Stimulated activated naive CD8-positive, alpha-beta T cell treated with anti-CD3 and anti-CD28 coated beads, Interleukin-15, amount 100 ng/mL, for 72 hours (primary cell): ENCODE results near the gene METAP1D.
A peak's percentile ranks its signal among the peaks of the same experiment; 100 is the strongest.
"Not testable (repeated sequence)": the region's sequence is repeated elsewhere in the genome, so short reads cannot be mapped to it uniquely, and the experiment has no call there.

Source experiments
- ATAC-seq: fragments of 150-1000 bp; cut with Tn5 transposase; 2 replicates; pipeline ENCODE4 v1.10.0; 2021; ENCODE audit warnings: mild to moderate bottlenecking, moderate library complexity
- DNase-seq, 2 donors: peaks; one replicate each; pipeline ENCODE4 v3.0.0; 2021 to 2022
- H3K27ac Mint-ChIP-seq, 2 donors: one replicate each; pipeline ENCODE4 v1.8.0; 2022; ENCODE audit warnings: mild to moderate bottlenecking in 2 of 2, mixed read lengths in 2 of 2, moderate library complexity in 2 of 2
- H3K27me3 Mint-ChIP-seq: one replicate; pipeline ENCODE4 v1.8.0; 2022; ENCODE audit warnings: mixed read lengths
- H3K4me1 Mint-ChIP-seq: one replicate; pipeline ENCODE4 v1.8.0; 2022; ENCODE audit warnings: mild to moderate bottlenecking, mixed read lengths
- H3K4me3 Mint-ChIP-seq, 2 donors: one replicate each; pipeline ENCODE4 v1.8.0; 2022; ENCODE audit warnings: mild to moderate bottlenecking in 2 of 2, mixed read lengths in 2 of 2, moderate library complexity in 1 of 2
- H3K9me3 Mint-ChIP-seq, 2 donors: one replicate each; pipeline ENCODE4 v1.8.0; 2022; ENCODE audit warnings: mixed read lengths in 2 of 2

METAP1D gene

DNA sequence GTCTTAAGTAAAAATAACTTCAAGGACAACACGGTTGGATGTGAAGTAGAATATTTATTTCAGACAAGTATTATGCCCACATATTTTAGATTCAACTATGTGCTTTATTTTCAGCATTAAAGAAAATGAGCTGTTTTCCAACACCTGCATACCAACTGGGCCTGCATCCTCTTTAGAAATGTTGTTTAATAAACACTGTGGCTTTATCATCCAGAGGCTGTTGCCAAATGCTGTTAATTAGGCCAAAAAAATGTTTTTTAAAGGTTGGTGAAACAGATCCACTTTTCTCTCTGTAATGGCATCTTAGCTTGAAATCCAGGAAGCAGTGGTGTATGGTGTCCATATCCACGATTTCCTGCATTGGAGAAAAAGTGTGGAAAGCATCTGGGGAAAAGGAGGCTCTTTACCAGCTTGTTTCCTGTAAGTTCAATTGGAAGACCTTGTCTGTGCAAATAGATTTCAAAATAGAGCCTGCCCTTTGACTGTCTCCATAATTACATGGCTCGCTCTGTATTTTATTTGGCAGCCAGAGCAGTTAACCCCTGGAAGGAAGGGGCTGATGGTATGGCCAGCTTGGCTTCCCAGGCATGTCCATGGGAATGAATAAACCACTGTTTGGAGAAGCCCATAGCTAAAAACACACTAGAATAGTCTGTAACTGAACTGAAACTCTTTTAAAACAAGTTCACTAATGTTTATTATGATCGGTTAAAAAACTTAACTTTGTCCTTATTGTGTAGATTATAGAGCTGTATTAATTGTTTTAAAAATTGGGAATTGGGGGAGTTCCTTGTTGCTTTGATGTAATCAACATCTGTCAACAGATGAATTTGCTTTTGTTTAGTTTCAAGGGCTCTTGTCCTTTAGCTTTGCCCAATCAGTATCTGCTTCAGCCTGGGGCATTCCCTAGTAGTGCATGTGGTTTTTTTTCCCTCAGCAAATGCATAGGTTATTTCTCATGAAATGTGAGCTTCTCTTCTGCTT is 52.5 kb downstream of the METAP1D start:
- H3K27ac Mint-ChIP-seq: no peak overlapping the region
- no peaks in the 10 kb centered on the region for H3K9me3 Mint-ChIP-seq
- no peak for ATAC-seq
- H3K4me1 Mint-ChIP-seq: no peaks in the 10 kb centered on the region
- no peak overlapping the region for H3K4me3 Mint-ChIP-seq
- H3K27me3 Mint-ChIP-seq: no peaks in the 10 kb centered on the region
- no peak for DNase-seq

DNA sequence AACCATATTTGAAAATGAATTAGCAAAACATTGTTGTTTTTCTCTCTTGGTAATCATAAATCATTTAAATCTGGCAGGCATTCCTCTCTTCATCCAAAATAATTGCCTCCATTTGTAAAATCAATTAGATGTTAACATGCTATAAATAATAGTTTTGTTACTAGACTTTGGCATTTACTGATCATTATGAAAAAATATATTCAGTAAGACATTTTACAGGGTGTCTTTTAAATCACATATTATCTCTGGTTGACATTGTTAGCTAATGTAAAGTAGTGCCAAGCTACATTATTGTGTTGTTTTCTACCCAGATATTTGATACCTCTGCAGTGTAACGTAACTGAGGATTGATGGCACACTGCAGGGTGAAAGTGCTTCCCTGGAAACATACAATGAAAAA is 53.7 kb downstream of the METAP1D start:
- no peak for ATAC-seq
- Mint-ChIP-seq H3K27ac (no peak overlapping the region), H3K27me3 (no peaks in the 10 kb centered on the region), H3K9me3 (no peaks in the 10 kb centered on the region), H3K4me3 (no peak overlapping the region), H3K4me1 (no peaks in the 10 kb centered on the region)
- DNase-seq: no peak

DNA sequence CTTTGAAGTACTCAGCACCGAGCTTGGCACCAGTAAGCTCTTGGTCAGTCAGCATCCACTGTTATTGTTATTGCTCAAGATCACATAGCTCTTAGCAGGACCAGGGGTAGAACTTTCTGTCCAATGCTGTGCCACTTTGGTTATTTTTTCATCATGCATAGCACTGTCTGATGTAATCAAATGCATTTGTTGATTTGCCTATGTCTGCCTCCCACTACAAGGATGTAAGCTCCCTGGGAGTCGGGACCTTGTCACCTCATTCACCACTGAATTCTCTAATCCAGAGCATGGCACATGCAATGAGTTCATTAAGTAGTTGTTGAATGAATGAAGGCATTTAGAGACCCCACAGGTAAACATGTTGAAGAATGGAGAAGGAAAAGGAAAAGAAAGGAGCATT is 56.5 kb downstream of the METAP1D start:
- ATAC-seq: no peak
- Mint-ChIP-seq H3K9me3 (no peaks in the 10 kb centered on the region), H3K4me1 (no peaks in the 10 kb centered on the region), H3K27me3 (no peaks in the 10 kb centered on the region), H3K27ac (no peak overlapping the region), H3K4me3 (no peak overlapping the region)
- no peak for DNase-seq

DNA sequence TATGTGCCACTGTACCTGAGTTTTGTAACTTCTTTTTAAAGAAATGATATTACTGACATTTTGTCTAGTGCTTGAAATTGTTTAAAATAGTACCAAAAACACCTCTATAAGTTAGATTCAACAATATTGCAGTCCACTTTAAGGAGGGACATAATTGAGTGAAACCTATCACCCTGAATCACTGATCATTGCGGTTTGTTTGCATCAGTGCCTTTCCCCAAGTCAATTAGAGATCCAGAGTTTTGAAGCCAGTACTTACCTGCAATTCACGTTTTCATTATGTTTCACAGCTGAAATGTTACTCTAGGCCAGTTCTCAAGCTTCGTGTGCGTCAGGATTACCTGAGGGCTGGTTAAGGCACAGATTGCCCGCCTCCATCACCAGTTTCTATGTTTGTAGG is 58.9 kb downstream of the METAP1D start:
- H3K9me3 Mint-ChIP-seq: no peaks in the 10 kb centered on the region

DNA sequence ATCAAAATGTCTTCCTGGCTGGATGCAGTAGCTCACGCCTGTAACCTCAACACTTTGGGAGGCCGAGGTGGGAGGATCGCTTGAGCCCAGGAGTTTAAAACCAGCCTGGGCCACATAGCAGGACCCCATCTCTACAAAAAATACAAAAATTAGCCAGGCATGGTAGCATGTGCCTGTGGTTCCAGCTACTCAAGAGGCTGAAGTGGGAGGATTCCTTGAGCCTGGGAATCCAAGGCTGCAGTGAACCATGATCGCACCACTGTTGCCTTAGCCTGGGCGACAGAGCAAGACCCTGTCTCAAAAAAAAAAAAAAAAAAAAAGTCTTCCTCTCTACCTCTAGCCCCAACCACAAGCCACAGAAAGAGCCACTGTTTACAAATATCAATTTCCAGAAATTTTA is 60.4 kb downstream of the METAP1D start:
- ATAC-seq, H3K27ac Mint-ChIP-seq, DNase-seq, H3K4me1 Mint-ChIP-seq, H3K27me3 Mint-ChIP-seq, H3K4me3 Mint-ChIP-seq, H3K9me3 Mint-ChIP-seq: not testable (repeated sequence)

More for the DNA sequence above, 58.9 kb downstream of the METAP1D start:
- peak overlapping the region in 1 of 2 donors; percentile 34 for H3K27ac Mint-ChIP-seq
- no peak for ATAC-seq
- no peaks in the 10 kb centered on the region for H3K27me3 Mint-ChIP-seq
- H3K4me3 Mint-ChIP-seq: no peak overlapping the region
- no peak for DNase-seq
- no peaks in the 10 kb centered on the region for H3K4me1 Mint-ChIP-seq

DNA sequence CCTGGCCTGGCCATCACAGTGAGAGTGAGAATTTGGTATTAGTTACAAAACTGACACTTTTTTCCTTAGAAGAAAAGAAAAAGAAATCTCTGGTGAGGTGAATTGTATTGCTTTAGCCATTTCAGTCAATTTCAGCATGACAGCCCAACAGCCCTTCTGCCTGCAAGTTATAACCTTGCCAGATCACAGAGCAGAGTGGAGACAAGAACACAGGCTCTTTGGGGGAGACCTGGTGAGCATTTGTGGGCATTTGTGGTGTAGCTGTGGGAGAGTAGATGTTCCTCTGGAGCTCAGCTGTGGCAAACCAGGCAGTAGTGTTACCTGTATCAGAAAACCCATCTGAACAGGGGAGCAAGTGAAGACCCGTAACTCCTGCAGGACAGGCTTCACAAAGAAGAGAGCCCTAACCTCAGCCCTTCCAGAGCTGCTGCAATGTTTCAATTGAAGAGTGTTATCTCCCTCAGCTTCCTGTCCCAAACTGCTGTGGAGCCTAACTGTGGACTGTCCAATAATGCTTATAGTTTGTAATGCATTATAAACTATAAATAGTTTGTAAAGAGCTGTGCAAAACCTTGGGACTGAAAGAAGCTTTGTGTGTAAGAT is 62.8 kb downstream of the METAP1D start:
- no peaks in the 10 kb centered on the region for H3K9me3 Mint-ChIP-seq
- H3K27ac Mint-ChIP-seq: no peak overlapping the region
- no peaks in the 10 kb centered on the region for H3K27me3 Mint-ChIP-seq
- H3K4me3 Mint-ChIP-seq: no peak overlapping the region
- ATAC-seq (no peak), DNase-seq (no peak)
- no peaks in the 10 kb centered on the region for H3K4me1 Mint-ChIP-seq

DNA sequence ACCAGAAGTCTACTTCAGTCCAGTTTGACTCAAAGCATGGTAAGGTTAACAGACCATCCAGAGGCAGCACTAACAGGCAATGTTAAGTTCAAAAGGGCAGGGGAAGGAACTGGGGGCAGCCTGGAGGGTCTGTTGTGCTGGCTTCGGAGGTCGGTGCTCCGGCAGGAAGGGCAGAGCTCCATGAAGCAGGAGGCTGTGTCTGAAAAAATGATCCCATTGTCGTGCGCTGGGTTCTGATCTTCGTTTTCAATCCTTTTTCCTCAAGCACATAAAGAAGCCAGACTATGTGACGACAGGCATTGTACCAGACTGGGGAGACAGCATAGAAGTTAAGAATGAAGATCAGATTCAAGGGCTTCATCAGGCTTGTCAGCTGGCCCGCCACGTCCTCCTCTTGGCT is 63.7 kb downstream of the METAP1D start:
- Mint-ChIP-seq H3K4me1 (no peaks in the 10 kb centered on the region), H3K27me3 (no peaks in the 10 kb centered on the region), H3K4me3 (no peak overlapping the region), H3K27ac (no peak overlapping the region), H3K9me3 (no peaks in the 10 kb centered on the region)
- DNase-seq: no peak
- ATAC-seq: no peak

DNA sequence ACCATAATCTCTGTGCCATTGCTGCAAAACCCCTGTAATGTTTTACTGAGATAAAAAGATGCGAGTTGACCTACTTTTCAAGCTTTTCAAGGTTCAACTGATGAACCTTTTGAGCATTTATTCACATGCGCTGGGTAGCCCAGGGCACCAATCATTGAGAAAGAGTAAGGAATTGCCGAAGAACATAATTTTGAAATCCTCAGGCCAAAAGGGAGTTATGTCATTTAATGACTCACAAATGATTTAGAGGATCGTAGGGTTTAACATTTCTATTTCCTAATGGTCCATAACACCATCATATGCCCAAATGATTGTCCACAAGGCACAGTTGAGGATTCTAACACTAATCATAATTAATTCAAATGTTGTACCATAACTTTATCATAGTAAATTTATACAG is 65.4 kb downstream of the METAP1D start:
- ATAC-seq (no peak), DNase-seq (no peak)
- Mint-ChIP-seq H3K27ac (no peak overlapping the region), H3K27me3 (no peaks in the 10 kb centered on the region), H3K4me1 (no peaks in the 10 kb centered on the region), H3K4me3 (no peak overlapping the region), H3K9me3 (no peaks in the 10 kb centered on the region)

DNA sequence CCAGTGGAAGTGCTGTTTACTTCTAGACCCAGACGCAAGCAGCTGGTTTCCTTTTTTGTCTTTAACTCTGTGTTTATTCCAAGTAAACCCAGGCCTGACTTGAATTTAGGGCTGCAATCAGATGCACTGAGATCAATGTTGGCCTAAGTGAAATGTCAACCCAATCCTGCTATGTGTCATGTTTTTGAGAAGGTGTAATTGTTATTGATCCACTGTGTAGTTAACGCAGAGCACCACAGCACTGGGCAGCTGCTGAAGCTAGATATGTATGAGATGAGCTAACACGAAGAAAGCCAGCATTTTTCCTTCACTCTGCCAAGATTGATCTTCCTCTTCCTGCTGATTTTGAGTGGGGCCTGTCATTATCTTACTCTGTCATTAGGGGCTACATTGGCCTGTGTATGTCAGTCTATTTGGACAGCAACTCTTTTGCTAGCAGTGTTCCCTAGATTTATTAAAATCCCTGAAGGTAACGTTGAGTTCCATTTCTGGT is 66.7 kb downstream of the METAP1D start:
- Mint-ChIP-seq H3K4me1 (no peaks in the 10 kb centered on the region), H3K27ac (no peak overlapping the region), H3K9me3 (no peaks in the 10 kb centered on the region), H3K27me3 (peaks cover 9% of the 10 kb centered on the region), H3K4me3 (no peak overlapping the region)
- ATAC-seq (no peak), DNase-seq (no peak)

DNA sequence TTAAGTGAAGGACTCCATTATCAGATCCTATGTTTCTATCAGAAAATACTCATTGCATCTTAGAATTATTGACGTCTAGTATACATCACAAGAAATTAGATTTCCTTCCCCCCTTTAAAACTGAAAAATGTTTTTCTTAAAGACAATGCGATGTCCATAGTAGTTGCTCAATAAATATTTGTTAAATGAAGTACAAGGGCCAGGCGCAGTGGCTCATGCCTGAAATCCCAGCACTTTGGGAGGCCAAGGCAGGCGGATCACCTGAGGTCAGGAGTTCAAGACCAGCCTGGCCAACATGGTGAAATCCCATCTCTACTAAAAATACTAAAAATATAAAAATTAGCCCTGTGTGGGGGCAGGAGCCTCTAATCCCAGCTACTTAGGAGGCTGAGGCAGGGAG is 68.2 kb downstream of the METAP1D start:
- H3K4me1 Mint-ChIP-seq, ATAC-seq, H3K4me3 Mint-ChIP-seq, DNase-seq, H3K27ac Mint-ChIP-seq, H3K9me3 Mint-ChIP-seq, H3K27me3 Mint-ChIP-seq: not testable (repeated sequence)

DNA sequence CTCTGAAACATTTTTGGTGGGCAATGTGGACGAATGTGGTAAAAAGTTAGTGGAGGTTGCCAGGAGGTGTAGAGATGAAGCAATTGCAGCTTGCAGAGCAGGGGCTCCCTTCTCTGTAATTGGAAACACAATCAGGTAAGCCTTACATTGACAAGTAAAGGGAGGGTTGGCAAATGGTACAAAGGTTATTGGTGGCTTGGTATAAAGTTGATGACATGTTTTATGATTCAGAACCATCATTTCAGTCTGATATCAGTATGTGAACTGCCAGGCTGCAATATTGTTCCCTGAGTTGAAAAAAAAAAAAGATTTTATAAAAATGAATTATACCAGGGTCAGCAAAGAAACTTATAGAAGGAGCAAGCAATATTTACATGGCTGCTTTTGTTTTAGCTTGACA is 71.2 kb downstream of the METAP1D start:
- H3K9me3 Mint-ChIP-seq: no peaks in the 10 kb centered on the region
- no peak overlapping the region for H3K27ac Mint-ChIP-seq
- H3K27me3 Mint-ChIP-seq: peaks cover 19% of the 10 kb centered on the region
- H3K4me3 Mint-ChIP-seq: no peak overlapping the region
- ATAC-seq: no peak
- no peak for DNase-seq
- no peaks in the 10 kb centered on the region for H3K4me1 Mint-ChIP-seq

DNA sequence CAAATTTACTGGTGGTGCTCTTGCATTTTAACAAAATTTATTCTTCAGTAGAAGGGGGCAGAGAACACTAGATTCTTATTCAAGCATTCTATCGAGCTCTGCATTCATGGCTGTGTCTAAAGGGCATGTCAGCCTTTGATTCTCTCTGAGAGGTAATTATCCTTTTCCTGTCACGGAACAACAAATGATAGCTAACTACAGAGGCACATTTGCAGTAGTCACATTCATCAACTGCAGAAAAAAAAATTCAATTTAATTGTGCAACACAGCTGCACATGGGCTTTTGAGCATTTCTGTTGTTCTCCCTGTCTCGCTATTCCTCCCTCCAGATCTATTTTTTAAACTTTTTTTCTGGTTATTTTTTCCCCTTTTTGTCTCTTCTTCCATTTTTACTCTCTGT is 72.5 kb downstream of the METAP1D start:
- ATAC-seq (no peak), DNase-seq (no peak)
- Mint-ChIP-seq H3K4me3 (no peak overlapping the region), H3K9me3 (no peaks in the 10 kb centered on the region), H3K4me1 (no peaks in the 10 kb centered on the region), H3K27ac (no peak overlapping the region), H3K27me3 (peaks cover 33% of the 10 kb centered on the region)

DNA sequence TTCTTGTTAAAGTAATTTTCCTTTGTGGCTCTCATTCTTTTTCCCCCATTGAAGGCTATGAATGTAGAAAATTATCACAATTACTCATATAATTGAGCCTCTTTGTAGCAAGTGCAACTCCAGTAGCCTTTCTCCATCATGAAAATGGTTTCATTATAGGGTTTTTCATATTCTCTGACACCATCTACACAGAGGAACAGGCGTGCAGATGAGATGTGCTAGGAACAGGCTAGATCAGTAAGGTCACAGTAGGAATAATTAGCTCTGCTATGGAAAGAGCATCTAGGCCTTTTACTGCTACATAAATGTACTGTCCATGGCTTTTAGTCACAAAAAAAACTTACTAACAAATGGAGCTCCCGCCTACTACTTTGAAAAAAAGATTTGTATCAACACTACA is 73.0 kb downstream of the METAP1D start:
- ATAC-seq (no peak), DNase-seq (no peak)
- no peaks in the 10 kb centered on the region for H3K4me1 Mint-ChIP-seq
- no peak overlapping the region for H3K27ac Mint-ChIP-seq
- peaks cover 37% of the 10 kb centered on the region for H3K27me3 Mint-ChIP-seq
- no peaks in the 10 kb centered on the region for H3K9me3 Mint-ChIP-seq
- H3K4me3 Mint-ChIP-seq: no peak overlapping the region

DNA sequence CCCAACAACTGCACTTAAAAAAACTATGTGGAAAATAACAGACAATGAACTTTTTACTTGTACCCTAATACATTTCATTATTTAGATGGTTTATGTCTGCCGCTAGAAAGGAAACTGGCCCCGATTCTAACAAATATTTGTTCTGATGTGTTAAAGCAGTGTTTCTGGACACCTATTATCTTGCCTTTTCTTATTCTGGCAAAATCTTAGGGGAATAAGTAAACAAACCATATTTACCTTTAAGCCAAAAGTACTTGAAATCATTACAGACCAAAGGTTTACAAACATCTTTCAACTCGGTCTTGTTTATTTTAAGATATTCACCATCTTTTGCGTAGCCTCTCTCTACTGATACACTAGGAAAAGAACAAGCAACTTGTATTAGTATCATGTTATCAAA is 73.8 kb downstream of the METAP1D start:
- Mint-ChIP-seq H3K4me3 (no peak overlapping the region), H3K27ac (no peak overlapping the region), H3K9me3 (no peaks in the 10 kb centered on the region), H3K4me1 (no peaks in the 10 kb centered on the region), H3K27me3 (peaks cover 45% of the 10 kb centered on the region)
- DNase-seq (no peak), ATAC-seq (no peak)

DNA sequence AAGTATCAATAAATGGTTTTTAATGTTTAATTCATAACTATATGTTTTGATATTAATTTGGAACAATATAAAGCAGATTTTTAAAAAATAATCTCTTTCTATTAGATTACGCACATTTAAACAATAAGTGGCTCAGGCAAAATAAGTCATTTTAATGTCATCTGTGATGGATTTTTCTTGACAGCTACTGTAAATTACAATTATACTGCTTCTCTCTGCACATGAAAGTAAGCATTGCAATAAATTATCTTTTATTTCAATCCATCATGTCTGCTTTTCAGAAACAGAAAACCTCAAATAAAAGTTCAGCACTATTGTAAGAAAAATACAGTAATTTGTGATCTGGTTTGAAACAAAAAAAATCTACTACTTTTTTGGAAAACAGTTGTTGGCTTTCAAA is 74.5 kb downstream of the METAP1D start:
- ATAC-seq: no peak
- H3K9me3 Mint-ChIP-seq: no peaks in the 10 kb centered on the region
- no peak for DNase-seq
- no peak overlapping the region for H3K4me3 Mint-ChIP-seq
- peaks cover 52% of the 10 kb centered on the region for H3K27me3 Mint-ChIP-seq
- no peaks in the 10 kb centered on the region for H3K4me1 Mint-ChIP-seq
- H3K27ac Mint-ChIP-seq: no peak overlapping the region

DNA sequence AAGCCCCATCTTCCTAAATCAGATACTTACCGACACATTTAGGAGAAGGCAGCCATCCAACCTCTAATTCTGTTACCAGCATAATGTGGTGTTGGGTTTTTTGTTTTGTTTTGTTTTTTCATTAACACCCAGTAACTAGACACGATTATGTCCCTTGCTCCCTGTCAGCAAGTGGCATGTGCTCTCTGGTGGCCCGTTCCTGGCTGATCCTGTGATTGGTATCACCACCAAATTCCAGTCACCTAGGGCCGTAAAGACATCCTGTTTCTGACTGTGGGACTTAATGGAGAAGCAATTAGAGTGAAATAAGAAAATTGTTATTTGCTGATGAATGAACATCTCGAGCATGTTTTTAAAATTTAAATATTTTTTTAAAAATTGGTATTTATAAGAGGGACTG is 79.7 kb downstream of the METAP1D start:
- ATAC-seq: no peak
- DNase-seq: no peak
- H3K4me1 Mint-ChIP-seq: peaks cover 36% of the 10 kb centered on the region
- no peaks in the 10 kb centered on the region for H3K9me3 Mint-ChIP-seq
- peaks cover 95% of the 10 kb centered on the region for H3K27me3 Mint-ChIP-seq
- no peak overlapping the region for H3K4me3 Mint-ChIP-seq
- H3K27ac Mint-ChIP-seq: no peak overlapping the region
